HepG2 (cell line): Measurements from ENCODE around the gene B4GALT1. TPM values are rescaled to one million over a fixed set of nuclear protein-coding genes. Genes with fewer than 3 reads are reported as not detected.

Source experiments
- ATAD3A ChIP-seq: sonication (generic); formaldehyde crosslinking; IDR thresholded peaks from 2 replicates; pipeline ENCODE4 v1.4.0; 2020; ENCODE audit warnings: missing genetic modification reagents
- BATF2 ChIP-seq: sonication (generic); formaldehyde crosslinking; IDR thresholded peaks from 2 replicates; pipeline ENCODE4 v1.8.0; 2022; ENCODE audit warnings: mild to moderate bottlenecking, missing genetic modification reagents, moderate library complexity
- ETV5 ChIP-seq: IDR thresholded peaks from 2 replicates; pipeline ENCODE4 v1.6.1; 2018; ENCODE audit warnings: missing biosample characterization, missing genetic modification reagents, inconsistent platforms, borderline replicate concordance
- JDP2 ChIP-seq: sonication (generic); formaldehyde crosslinking; IDR thresholded peaks from 2 replicates; pipeline ENCODE4 v1.8.1; 2022; ENCODE audit warnings: missing genetic modification reagents, borderline replicate concordance
- MBNL3 ChIP-seq: fragments of 250-450 bp; sonication (Bioruptor Pico); conservative IDR thresholded peaks from 2 replicates; pipeline ENCODE4 v1.8.0; 2022; ENCODE audit warnings: mild to moderate bottlenecking, inconsistent platforms
- MTA1 ChIP-seq: sonication (generic); formaldehyde crosslinking; IDR thresholded peaks from 2 replicates; pipeline ENCODE4 v1.4.0; 2020; ENCODE audit warnings: missing genetic modification reagents, mild to moderate bottlenecking, borderline replicate concordance
- NCOA1 ChIP-seq: sonication (generic); formaldehyde crosslinking; IDR thresholded peaks from 2 replicates; pipeline ENCODE4 v1.9.0; 2021; ENCODE audit warnings: missing genetic modification reagents
- NFE2L2 ChIP-seq: fragments of 150-350 bp; IDR thresholded peaks from 2 replicates; pipeline ENCODE4 v1.6.1; 2014; ENCODE audit warnings: low read length
- NR0B2 ChIP-seq: sonication (generic); formaldehyde crosslinking; IDR thresholded peaks from 2 replicates; pipeline ENCODE4 v1.4.0; 2020; ENCODE audit warnings: mild to moderate bottlenecking, missing genetic modification reagents
- NR2C2 ChIP-seq: sonication (generic); formaldehyde crosslinking; IDR thresholded peaks from 2 replicates; pipeline ENCODE4 v1.4.0; 2020; ENCODE audit warnings: missing genetic modification reagents, mild to moderate bottlenecking, moderate library complexity, borderline replicate concordance
- PHF20 ChIP-seq: sonication (generic); formaldehyde crosslinking; IDR thresholded peaks from 2 replicates; pipeline ENCODE4 v1.5.0; 2020; ENCODE audit warnings: mild to moderate bottlenecking, missing genetic modification reagents
- RBAK ChIP-seq: sonication (generic); formaldehyde crosslinking; IDR thresholded peaks from 2 replicates; pipeline ENCODE4 v1.5.1; 2020; ENCODE audit warnings: mild to moderate bottlenecking, missing genetic modification reagents
- SRSF9 ChIP-seq: fragments of 200-400 bp; formaldehyde crosslinking; IDR thresholded peaks from 2 replicates; pipeline ENCODE4 v1.6.1; 2018; ENCODE audit warnings: borderline replicate concordance, mild to moderate bottlenecking, low read depth, low read length; ENCODE audit not compliant: insufficient read depth, poor library complexity, severe bottlenecking
- TARDBP ChIP-seq: sonication (generic); formaldehyde crosslinking; IDR thresholded peaks from 2 replicates; pipeline ENCODE4 v1.8.0; 2022; ENCODE audit warnings: mild to moderate bottlenecking, missing genetic modification reagents
- TEAD3 ChIP-seq: optimal IDR thresholded peaks from 2 replicates; pipeline ENCODE3; 2016; ENCODE audit warnings: borderline replicate concordance
- ZFAT ChIP-seq: sonication (generic); formaldehyde crosslinking; conservative IDR thresholded peaks from 2 replicates; pipeline ENCODE4 v1.8.1; 2023; ENCODE audit warnings: missing genetic modification reagents, inconsistent platforms
- ZFP90 ChIP-seq: sonication (generic); formaldehyde crosslinking; IDR thresholded peaks from 2 replicates; pipeline ENCODE4 v1.8.0; 2022; ENCODE audit warnings: missing genetic modification reagents, mild to moderate bottlenecking, inconsistent platforms, borderline replicate concordance
- ZKSCAN5 ChIP-seq: sonication (generic); formaldehyde crosslinking; IDR thresholded peaks from 2 replicates; pipeline ENCODE4 v1.5.1; 2020; ENCODE audit warnings: mild to moderate bottlenecking, missing genetic modification reagents
- ZNF253 ChIP-seq: sonication (generic); formaldehyde crosslinking; IDR thresholded peaks from 2 replicates; pipeline ENCODE4 v1.8.0; 2022; ENCODE audit warnings: mild to moderate bottlenecking, missing genetic modification reagents, borderline replicate concordance
- ZNF546 ChIP-seq: sonication (generic); formaldehyde crosslinking; conservative IDR thresholded peaks from 2 replicates; pipeline ENCODE4 v1.8.1; 2023; ENCODE audit warnings: mild to moderate bottlenecking, missing genetic modification reagents
- ZNF607 ChIP-seq: sonication (generic); formaldehyde crosslinking; IDR thresholded peaks from 2 replicates; pipeline ENCODE4 v1.5.1; 2020; ENCODE audit warnings: missing genetic modification reagents, mild to moderate bottlenecking, borderline replicate concordance
- ZNF709 ChIP-seq: sonication (generic); formaldehyde crosslinking; IDR thresholded peaks from 2 replicates; pipeline ENCODE4 v1.5.0; 2020; ENCODE audit warnings: mild to moderate bottlenecking, missing genetic modification reagents
- ZNF749 ChIP-seq: sonication (generic); formaldehyde crosslinking; IDR thresholded peaks from 2 replicates; pipeline ENCODE4 v1.8.0; 2022; ENCODE audit warnings: mild to moderate bottlenecking, missing genetic modification reagents, moderate library complexity, borderline replicate concordance
- polyA plus RNA-seq, 8 experiments: library from polyadenylated mRNA; depleted of rRNA in 3 of 8; stranded (reverse) in 7 of 8; unstranded in 1 of 8; fragments of >200 nt; fragmentation: Illumina TruSeq in 4 of 8; extraction: Trizol in 4 of 8; gene quantifications; 2 replicates each; pipeline versions ENCODE4 v1.2.1 to v1.2.3, GENCODE V29; 2011 to 2016; ENCODE audit warnings: low read depth in 4 of 8, missing spikeins in 1 of 8, mixed read lengths in 1 of 8; ENCODE audit not compliant: insufficient read depth in 1 of 8
- total RNA-seq, 5 experiments: library from RNA; depleted of rRNA; stranded (reverse); fragments of >200 nt; fragmentation: Illumina TruSeq; extraction: Trizol; gene quantifications; 2 replicates each; pipeline ENCODE4 v1.2.3, GENCODE V29; 2016; ENCODE audit warnings: low read depth in 1 of 5
- TF ChIP-seq, protein P1 (sequence below): sonication (generic); formaldehyde crosslinking; IDR thresholded peaks from 2 replicates; pipeline ENCODE4 v1.5.1; 2020; ENCODE audit warnings: mild to moderate bottlenecking, missing genetic modification reagents, moderate library complexity

The B4GALT1 gene
- total and polyA plus RNA-seq, 2 of the 13 experiments (the other 11 are each of a cell fraction or from before 2014, with no cell fraction given), result 15.7 to 33.5 TPM

GRCh38 chr9:33158843-33159776 lies 8.0 kb downstream of the B4GALT1 start (continued):
- TF ChIP-seq ZNF749 (CRISPR knock-in tag) (no peak), ETV5 (CRISPR knock-in tag) (0 out of 2 replicates have a peak, but pooled peaks have one; percentile 7), ZFP90 (CRISPR knock-in tag) (no peak), TEAD3 (CRISPR knock-in tag) (no peak), MTA1 (CRISPR knock-in tag) (no peak), ZNF709 (CRISPR knock-in tag) (no peak), MBNL3 (CRISPR knock-in tag) (no peak), TARDBP (CRISPR knock-in tag) (no peak), SRSF9 (no peak), NR2C2 (CRISPR knock-in tag) (0 out of 2 replicates have a peak, but pooled peaks have one; percentile 30), ZFAT (CRISPR knock-in tag) (no peak), ZNF253 (CRISPR knock-in tag) (no peak), BATF2 (CRISPR knock-in tag) (no peak), NFE2L2 (no peak), ZNF607 (CRISPR knock-in tag) (no peak), JDP2 (CRISPR knock-in tag) (no peak), ATAD3A (CRISPR knock-in tag) (no peak), NR0B2 (CRISPR knock-in tag) (no peak), ZNF546 (CRISPR knock-in tag) (no peak), ZKSCAN5 (no peak), PHF20 (CRISPR knock-in tag) (no peak), RBAK (no peak), NCOA1 (no peak)
- TF ChIP-seq, protein P1, sequence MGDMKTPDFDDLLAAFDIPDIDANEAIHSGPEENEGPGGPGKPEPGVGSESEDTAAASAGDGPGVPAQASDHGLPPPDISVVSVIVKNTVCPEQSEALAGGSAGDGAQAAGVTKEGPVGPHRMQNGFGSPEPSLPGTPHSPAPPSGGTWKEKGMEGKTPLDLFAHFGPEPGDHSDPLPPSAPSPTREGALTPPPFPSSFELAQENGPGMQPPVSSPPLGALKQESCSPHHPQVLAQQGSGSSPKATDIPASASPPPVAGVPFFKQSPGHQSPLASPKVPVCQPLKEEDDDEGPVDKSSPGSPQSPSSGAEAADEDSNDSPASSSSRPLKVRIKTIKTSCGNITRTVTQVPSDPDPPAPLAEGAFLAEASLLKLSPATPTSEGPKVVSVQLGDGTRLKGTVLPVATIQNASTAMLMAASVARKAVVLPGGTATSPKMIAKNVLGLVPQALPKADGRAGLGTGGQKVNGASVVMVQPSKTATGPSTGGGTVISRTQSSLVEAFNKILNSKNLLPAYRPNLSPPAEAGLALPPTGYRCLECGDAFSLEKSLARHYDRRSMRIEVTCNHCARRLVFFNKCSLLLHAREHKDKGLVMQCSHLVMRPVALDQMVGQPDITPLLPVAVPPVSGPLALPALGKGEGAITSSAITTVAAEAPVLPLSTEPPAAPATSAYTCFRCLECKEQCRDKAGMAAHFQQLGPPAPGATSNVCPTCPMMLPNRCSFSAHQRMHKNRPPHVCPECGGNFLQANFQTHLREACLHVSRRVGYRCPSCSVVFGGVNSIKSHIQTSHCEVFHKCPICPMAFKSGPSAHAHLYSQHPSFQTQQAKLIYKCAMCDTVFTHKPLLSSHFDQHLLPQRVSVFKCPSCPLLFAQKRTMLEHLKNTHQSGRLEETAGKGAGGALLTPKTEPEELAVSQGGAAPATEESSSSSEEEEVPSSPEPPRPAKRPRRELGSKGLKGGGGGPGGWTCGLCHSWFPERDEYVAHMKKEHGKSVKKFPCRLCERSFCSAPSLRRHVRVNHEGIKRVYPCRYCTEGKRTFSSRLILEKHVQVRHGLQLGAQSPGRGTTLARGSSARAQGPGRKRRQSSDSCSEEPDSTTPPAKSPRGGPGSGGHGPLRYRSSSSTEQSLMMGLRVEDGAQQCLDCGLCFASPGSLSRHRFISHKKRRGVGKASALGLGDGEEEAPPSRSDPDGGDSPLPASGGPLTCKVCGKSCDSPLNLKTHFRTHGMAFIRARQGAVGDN (CRISPR knock-in tag), result peak; percentile 24; the same call in 1 of the 2 replicates
